NB4 (cell line): ENCODE data around the gene ANKRD10.

ENCODE experiments used
- DNase-seq: peaks from one replicate; pipeline ENCODE4 v3.0.0; 2010; ENCODE audit warnings: low read depth
- H3K4me3 ChIP-seq: one replicate; pipeline ENCODE4 v1.5.1; 2011; ENCODE audit warnings: mild to moderate bottlenecking, low read depth, low read length, moderate library complexity
- CTCF ChIP-seq: IDR thresholded peaks from one replicate; pipeline ENCODE4 v1.5.1; 2012; ENCODE audit warnings: low read depth, low read length
- MAX ChIP-seq: IDR thresholded peaks from 2 replicates; pipeline ENCODE4 v1.6.1; 2011; ENCODE audit warnings: low read depth, low read length
- MYC ChIP-seq: IDR thresholded peaks from 2 replicates; pipeline ENCODE4 v1.6.1; 2011; ENCODE audit warnings: low read depth, low read length
- POLR2A ChIP-seq: IDR thresholded peaks from 2 replicates; pipeline ENCODE4 v1.6.1; 2011; ENCODE audit warnings: mild to moderate bottlenecking; ENCODE audit not compliant: insufficient read length; ENCODE audit errors: extremely low read depth

Gene ANKRD10

GRCh38 chr13:110880627-110881026 lies 34.2 kb downstream of the ANKRD10 start:
- TF ChIP-seq CTCF (no peak), MYC (no peak), POLR2A (no peak), MAX (no peak)
- no peak for DNase-seq
- H3K4me3 ChIP-seq = no peak overlapping the region

- H3K4me3 ChIP-seq = no peak overlapping the region
- no peak for DNase-seq
- TF ChIP-seq POLR2A (no peak), MAX (no peak), CTCF (no peak), MYC (no peak)
Observed at GRCh38 chr13:110879482-110879881, 35.4 kb downstream of the ANKRD10 start.

- DNase-seq = no peak
- no peak overlapping the region for H3K4me3 ChIP-seq
- TF ChIP-seq MYC = no peak
- no peak for TF ChIP-seq MAX
- no peak for TF ChIP-seq POLR2A
- no peak for TF ChIP-seq CTCF
Observed at GRCh38 chr13:110877737-110878258, 37.1 kb downstream of the ANKRD10 start.

GRCh38 chr13:110876609-110877008 lies 38.3 kb downstream of the ANKRD10 start:
- no peak for TF ChIP-seq POLR2A
- no peak overlapping the region for H3K4me3 ChIP-seq

GRCh38 chr13:110875241-110875640 lies 39.6 kb downstream of the ANKRD10 start:
- H3K4me3 ChIP-seq = no peak overlapping the region
- no peak for DNase-seq

More at GRCh38 chr13:110876609-110877008, 38.3 kb downstream of the ANKRD10 start:
- peak; percentile 16 for DNase-seq

GRCh38 chr13:110874508-110874960 lies 40.3 kb downstream of the ANKRD10 start:
- peak; percentile 71 for DNase-seq
- no peak for TF ChIP-seq MAX
- TF ChIP-seq CTCF = no peak
- no peak for TF ChIP-seq POLR2A
- TF ChIP-seq MYC = no peak
- H3K4me3 ChIP-seq = peak overlapping the region; percentile 30

More at GRCh38 chr13:110875241-110875640, 39.6 kb downstream of the ANKRD10 start:
- TF ChIP-seq CTCF (no peak), MYC (no peak), MAX (no peak), POLR2A (no peak)
